ENCODE data around the gene PLXNC1.

- no peak for TF ChIP-seq CTCF (conservative IDR thresholded peaks at IDR 0.05; ENCODE audit: low read depth, low read length)
- no peak for TF ChIP-seq EZH2 (IDR thresholded peaks at IDR 0.05; ENCODE audit: borderline replicate concordance, low read depth, low read length, poor library complexity, severe bottlenecking)
These were observed 107.1 kb downstream of the PLXNC1 start for GRCh38 chr12:94255428-94255827.
